CD4-positive, alpha-beta T cell treated with Interleukin-12 subunit alpha and Interleukin-12 subunit beta, for 1 hour (primary cell): ENCODE results near the gene CALD1.

Experiments
- DNase-seq: peaks from one replicate; pipeline ENCODE4 v3.0.0-alpha.2; 2020

Gene CALD1

GRCh38 chr7:134789967-134790685, 10.7 kb downstream of the CALD1 start:
- DNase-seq, result no peak

GRCh38 chr7:134792968-134793367, 13.5 kb downstream of the CALD1 start:
- no peak for DNase-seq

GRCh38 chr7:134795231-134795630, 15.8 kb downstream of the CALD1 start:
- DNase-seq, result no peak

- DNase-seq, result no peak
Observed at GRCh38 chr7:134798155-134798554, 18.7 kb downstream of the CALD1 start.

GRCh38 chr7:134799377-134799776, 19.9 kb downstream of the CALD1 start:
- no peak for DNase-seq

GRCh38 chr7:134802762-134803161, 23.3 kb downstream of the CALD1 start:
- DNase-seq, result no peak

GRCh38 chr7:134804351-134804750, 24.9 kb downstream of the CALD1 start:
- no peak for DNase-seq

- no peak for DNase-seq
Observed at GRCh38 chr7:134804854-134805253, 25.4 kb downstream of the CALD1 start.

- DNase-seq, result no peak
Observed at GRCh38 chr7:134806197-134806596, 26.8 kb downstream of the CALD1 start.

GRCh38 chr7:134809616-134810015, 30.2 kb downstream of the CALD1 start:
- no peak for DNase-seq

- DNase-seq, result no peak
Observed at GRCh38 chr7:134811765-134812164, 32.3 kb downstream of the CALD1 start.

GRCh38 chr7:134813663-134814396, 34.4 kb downstream of the CALD1 start:
- DNase-seq, result no peak

GRCh38 chr7:134814730-134815364, 35.4 kb downstream of the CALD1 start:
- DNase-seq, result no peak

- no peak for DNase-seq
Observed at GRCh38 chr7:134818613-134819345, 39.3 kb downstream of the CALD1 start.

- DNase-seq, result no peak
Observed at GRCh38 chr7:134819401-134819800, 40.0 kb downstream of the CALD1 start.

GRCh38 chr7:134820295-134820694, 40.9 kb downstream of the CALD1 start:
- no peak for DNase-seq

GRCh38 chr7:134820778-134821177, 41.3 kb downstream of the CALD1 start:
- no peak for DNase-seq

GRCh38 chr7:134823400-134823799, 44.0 kb downstream of the CALD1 start:
- DNase-seq, result no peak

- no peak for DNase-seq
Observed at GRCh38 chr7:134825666-134826065, 46.2 kb downstream of the CALD1 start.

GRCh38 chr7:134826105-134826504, 46.7 kb downstream of the CALD1 start:
- no peak for DNase-seq

GRCh38 chr7:134827436-134827835, 48.0 kb downstream of the CALD1 start:
- no peak for DNase-seq

GRCh38 chr7:134827889-134828288, 48.5 kb downstream of the CALD1 start:
- no peak for DNase-seq

- DNase-seq, result no peak
Observed at GRCh38 chr7:134828361-134828760, 48.9 kb downstream of the CALD1 start.
